ENCODE measurements around the gene PCGF3.

GRCh38 chr4:732486-732885, 26.9 kb downstream of the PCGF3 start:
- no peak for TF ChIP-seq CTCF (conservative IDR thresholded peaks at IDR 0.05; ENCODE audit: low read length)
- no peak for TF ChIP-seq EZH2phosphoT487 (IDR thresholded peaks at IDR 0.05; ENCODE audit: borderline replicate concordance)

Measured in Loucy (cell line).